ENCODE measurements around the gene HSD17B13. TPM values are rescaled to one million over a fixed set of nuclear protein-coding genes. Genes with fewer than 3 reads are reported as not detected.

The HSD17B13 gene
- total RNA-seq, 4 donors from 2014 or later: 0.49 to 143 (median 7.6) TPM

DNA sequence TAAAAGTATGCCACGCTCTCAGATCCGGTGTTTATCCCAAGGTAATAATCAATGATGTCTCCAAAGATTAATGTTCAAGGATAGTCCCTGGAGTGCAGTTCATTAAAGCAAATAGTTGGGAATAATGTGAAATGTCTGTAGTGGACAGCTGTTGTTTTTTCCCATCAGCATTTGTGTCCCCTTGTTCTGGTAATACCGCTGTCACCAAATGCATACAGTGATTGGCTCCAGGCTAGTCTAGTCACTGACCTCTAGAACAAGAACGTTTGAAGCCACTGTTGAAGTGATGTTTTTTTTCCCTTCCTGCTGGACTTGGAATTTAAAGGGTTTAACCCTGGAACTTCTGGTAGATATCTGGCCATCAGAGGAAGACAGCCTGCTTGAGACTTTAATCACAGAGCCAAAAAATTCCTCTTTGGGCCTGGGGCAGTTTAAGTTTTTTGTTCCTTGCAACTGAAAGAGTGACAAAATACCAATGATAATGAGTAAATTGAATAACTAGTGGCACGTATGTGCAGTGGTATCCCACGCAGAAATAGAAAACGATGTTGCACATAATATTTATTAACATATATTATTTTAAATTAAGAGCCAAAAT is 37.8 kb upstream of the HSD17B13 start:
- TF ChIP-seq EP300 (IDR thresholded peaks at IDR 0.05) (no peak), POLR2A (IDR thresholded peaks at IDR 0.05) (no peak), POLR2AphosphoS5 (IDR thresholded peaks at IDR 0.05) (no peak)
- TF ChIP-seq, protein P1, sequence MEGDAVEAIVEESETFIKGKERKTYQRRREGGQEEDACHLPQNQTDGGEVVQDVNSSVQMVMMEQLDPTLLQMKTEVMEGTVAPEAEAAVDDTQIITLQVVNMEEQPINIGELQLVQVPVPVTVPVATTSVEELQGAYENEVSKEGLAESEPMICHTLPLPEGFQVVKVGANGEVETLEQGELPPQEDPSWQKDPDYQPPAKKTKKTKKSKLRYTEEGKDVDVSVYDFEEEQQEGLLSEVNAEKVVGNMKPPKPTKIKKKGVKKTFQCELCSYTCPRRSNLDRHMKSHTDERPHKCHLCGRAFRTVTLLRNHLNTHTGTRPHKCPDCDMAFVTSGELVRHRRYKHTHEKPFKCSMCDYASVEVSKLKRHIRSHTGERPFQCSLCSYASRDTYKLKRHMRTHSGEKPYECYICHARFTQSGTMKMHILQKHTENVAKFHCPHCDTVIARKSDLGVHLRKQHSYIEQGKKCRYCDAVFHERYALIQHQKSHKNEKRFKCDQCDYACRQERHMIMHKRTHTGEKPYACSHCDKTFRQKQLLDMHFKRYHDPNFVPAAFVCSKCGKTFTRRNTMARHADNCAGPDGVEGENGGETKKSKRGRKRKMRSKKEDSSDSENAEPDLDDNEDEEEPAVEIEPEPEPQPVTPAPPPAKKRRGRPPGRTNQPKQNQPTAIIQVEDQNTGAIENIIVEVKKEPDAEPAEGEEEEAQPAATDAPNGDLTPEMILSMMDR (IDR thresholded peaks at IDR 0.05): no peak
- Histone ChIP-seq H3K9me3 (no peaks in the 10 kb centered on the region), H3K36me3 (peaks cover 32% of the 10 kb centered on the region), H3K27ac (no peak overlapping the region), H3K4me1 (no peaks in the 10 kb centered on the region), H3K27me3 (no peaks in the 10 kb centered on the region), H3K4me3 (no peak overlapping the region)
- DNase-seq (ENCODE audit: low spot score in 2 of 2): no peak
- WGBS: 72% methylated on average over 7 of the region's 7 CpGs

DNA sequence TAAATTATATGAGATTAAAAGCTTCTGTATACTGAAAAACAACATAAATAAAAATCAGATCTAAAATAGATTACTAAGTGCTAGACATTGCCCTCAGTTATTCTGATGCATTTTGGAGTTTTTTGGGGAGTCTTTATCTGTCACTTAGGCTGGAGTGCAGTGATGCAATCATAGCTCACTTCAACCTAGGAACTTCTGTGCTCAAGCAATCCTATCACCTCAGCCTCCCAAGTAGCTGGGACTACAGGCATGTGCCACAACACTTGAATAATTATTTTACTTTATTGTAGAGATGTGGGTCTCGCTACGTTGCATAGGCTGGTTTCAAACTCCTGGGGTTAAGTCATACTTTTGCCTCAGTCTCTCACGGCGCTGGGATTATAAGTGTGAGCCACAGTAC is 36.6 kb upstream of the HSD17B13 start:
- H3K36me3 ChIP-seq: peaks cover 20% of the 10 kb centered on the region
- H3K9me3 ChIP-seq: no peaks in the 10 kb centered on the region
- 95% methylated on average over 4 of the region's 4 CpGs for WGBS
- H3K4me1 ChIP-seq: peaks cover 2% of the 10 kb centered on the region
- no peak for DNase-seq (ENCODE audit: low spot score in 2 of 2)
- no peaks in the 10 kb centered on the region for H3K27me3 ChIP-seq
- H3K4me3 ChIP-seq: no peak overlapping the region
- TF ChIP-seq, protein P1 (IDR thresholded peaks at IDR 0.05): no peak
- TF ChIP-seq POLR2A (IDR thresholded peaks at IDR 0.05) (no peak), EP300 (IDR thresholded peaks at IDR 0.05) (no peak), POLR2AphosphoS5 (IDR thresholded peaks at IDR 0.05) (no peak)
- H3K27ac ChIP-seq: no peak overlapping the region

DNA sequence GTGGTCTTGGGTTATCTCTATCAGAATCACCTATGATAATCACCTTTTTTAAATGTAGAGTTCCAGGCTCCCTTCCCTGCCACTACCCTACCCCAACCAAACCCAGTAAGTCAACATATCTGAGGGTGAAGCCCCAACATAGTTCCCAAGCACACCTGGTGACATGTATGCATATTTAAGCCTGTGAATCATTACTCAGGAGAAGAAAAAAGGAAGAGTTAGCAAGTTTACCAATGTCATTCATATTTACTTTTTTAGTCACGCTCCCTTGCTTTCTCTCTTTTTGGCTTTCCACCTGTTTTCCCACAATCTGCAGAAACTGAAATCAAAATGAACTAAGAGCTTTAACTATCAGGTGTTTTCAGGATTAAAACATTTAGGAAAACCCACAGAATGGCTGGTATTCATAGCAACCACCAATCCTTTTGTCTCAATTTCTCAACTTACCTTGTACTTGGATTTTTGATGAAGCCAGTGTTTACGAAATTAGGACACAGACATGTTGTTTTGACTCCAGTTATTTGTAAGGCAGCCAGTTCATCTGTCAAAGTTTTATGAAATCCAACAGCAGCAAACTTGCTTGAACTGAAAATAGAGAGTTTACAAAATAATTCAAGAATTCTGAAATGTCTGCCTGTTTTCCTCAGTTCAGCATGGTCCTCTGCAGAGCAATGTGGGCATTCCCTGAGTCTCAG is 34.3 kb upstream of the HSD17B13 start:
- no peak for TF ChIP-seq POLR2AphosphoS5 (IDR thresholded peaks at IDR 0.05)
- H3K27ac ChIP-seq: no peak overlapping the region
- H3K36me3 ChIP-seq: peaks cover 9% of the 10 kb centered on the region

DNA sequence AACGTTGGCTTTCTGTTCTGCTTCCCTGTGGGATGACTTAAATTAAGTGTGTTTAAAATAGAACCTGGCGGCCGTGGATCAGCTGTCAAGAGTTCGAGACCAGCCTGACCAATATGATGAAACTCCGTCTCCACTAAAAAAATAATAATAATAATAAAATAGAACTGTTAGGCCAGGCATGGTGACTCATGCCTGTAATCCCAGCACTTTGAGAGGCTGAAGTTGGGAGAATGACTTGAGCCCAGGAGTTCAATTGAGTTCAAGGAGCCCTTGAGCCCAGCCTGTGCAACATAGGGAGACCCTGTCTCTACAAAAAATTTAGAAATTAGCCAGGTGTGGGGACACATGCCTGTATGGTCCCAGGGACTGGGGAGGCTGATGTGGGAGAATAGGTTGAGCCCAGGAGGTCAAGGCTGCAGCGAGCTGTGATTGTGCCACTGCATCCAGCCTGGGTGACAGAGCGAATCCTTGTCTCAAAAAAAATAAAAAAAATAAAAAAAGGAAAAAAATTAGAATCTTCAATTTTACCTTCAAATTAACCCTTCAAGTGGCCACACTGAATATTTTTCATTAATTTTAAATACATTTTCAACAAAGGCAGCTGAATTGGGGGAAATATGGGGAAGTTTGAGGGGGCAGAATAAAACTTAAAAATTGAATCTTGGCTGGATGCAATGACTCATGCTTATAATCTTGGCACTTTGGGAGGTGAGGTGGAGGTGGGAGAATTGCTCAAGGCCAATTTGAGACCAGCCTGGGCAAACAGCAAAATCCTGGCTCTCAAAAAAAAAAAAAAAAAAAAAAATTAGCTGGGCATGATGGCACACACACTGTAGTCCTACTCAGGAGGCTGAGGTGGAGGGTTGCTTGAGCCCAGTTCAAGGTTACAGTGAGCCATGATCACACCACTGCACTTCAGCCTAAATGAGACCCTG is 31.8 kb upstream of the HSD17B13 start:
- Histone ChIP-seq H3K4me3 (no peak overlapping the region), H3K27ac (no peak overlapping the region), H3K27me3 (no peaks in the 10 kb centered on the region), H3K36me3 (peaks cover 4% of the 10 kb centered on the region), H3K4me1 (peaks cover 3% of the 10 kb centered on the region), H3K9me3 (no peaks in the 10 kb centered on the region)
- 65% methylated on average over 7 of the region's 7 CpGs for WGBS
- DNase-seq (ENCODE audit: low spot score in 2 of 2): no peak
- TF ChIP-seq POLR2A (IDR thresholded peaks at IDR 0.05): no peak
- TF ChIP-seq POLR2AphosphoS5 (IDR thresholded peaks at IDR 0.05): no peak
- no peak for TF ChIP-seq EP300 (IDR thresholded peaks at IDR 0.05)
- TF ChIP-seq, protein P1 (IDR thresholded peaks at IDR 0.05): no peak

More for the DNA sequence above, 34.3 kb upstream of the HSD17B13 start:
- no peaks in the 10 kb centered on the region for H3K27me3 ChIP-seq
- H3K9me3 ChIP-seq: no peaks in the 10 kb centered on the region
- H3K4me3 ChIP-seq: no peak overlapping the region
- peaks cover 3% of the 10 kb centered on the region for H3K4me1 ChIP-seq
- WGBS: 85% methylated on average over 2 of the region's 2 CpGs
- DNase-seq (ENCODE audit: low spot score in 2 of 2): no peak

DNA sequence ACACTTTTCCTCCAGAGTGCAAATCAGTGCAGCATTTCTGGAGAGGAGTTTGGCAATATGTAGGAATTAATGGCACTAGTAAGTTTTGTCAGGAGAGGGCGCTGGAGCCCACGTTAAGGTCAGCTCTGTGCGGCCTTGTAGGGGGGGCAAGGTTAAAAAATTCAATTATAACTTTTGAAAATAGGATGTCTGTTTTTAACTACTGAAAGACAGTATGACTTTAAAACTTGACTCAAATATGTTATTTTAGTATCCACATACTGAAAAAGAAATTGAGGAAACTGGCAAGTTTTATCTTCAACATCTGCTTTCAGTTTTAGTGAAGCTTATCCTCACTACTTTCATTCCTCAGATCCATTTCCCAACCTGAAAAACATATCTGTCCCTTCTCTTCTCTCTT is 30.9 kb upstream of the HSD17B13 start:
- Histone ChIP-seq H3K9me3 (no peaks in the 10 kb centered on the region), H3K27me3 (no peaks in the 10 kb centered on the region), H3K27ac (no peak overlapping the region), H3K4me3 (no peak overlapping the region), H3K4me1 (peaks cover 3% of the 10 kb centered on the region), H3K36me3 (peaks cover 4% of the 10 kb centered on the region)
- no peak for DNase-seq (ENCODE audit: low spot score in 2 of 2)
- WGBS: 28% methylated on average over 3 of the region's 3 CpGs
- TF ChIP-seq POLR2A (IDR thresholded peaks at IDR 0.05) (no peak), POLR2AphosphoS5 (IDR thresholded peaks at IDR 0.05) (no peak), EP300 (IDR thresholded peaks at IDR 0.05) (no peak)
- TF ChIP-seq, protein P1 (IDR thresholded peaks at IDR 0.05): peak in 1 of 2 donors; percentile 45

Measured in suprapubic skin (tissue), 4 donors.